ENCODE results near the gene IER3. TPM values are rescaled to one million over a fixed set of nuclear protein-coding genes. Genes with fewer than 3 reads are reported as not detected.

Gene IER3
- total and polyA plus RNA-seq, 2 of the 8 experiments (the other 6 are each of a cell fraction or from before 2014, with no cell fraction given): 11.9 to 26.5 TPM

GRCh38 chr6:30749554-30750378 lies 5.4 kb upstream of the IER3 start:
- CTCF ChIA-PET (ENCODE audit: partially characterized antibody): interaction anchor here (0.7 to 2.3 kb wide), 5 partner anchors 19 to 329 kb away, joined by 3 to 7 read pairs (median 4); partner anchors contain the start of gene DHX16
- no peak overlapping the region for H4K91ac ChIP-seq (replicated peaks; ENCODE audit: insufficient read length, low read length)
- H4K8ac ChIP-seq (ENCODE audit: extremely low read depth, insufficient read depth, low read length): no peak overlapping the region
- no peak overlapping the region; the same call in 1 of the 2 replicates for H2BK15ac ChIP-seq (ENCODE audit: low read length)
- H3K4me3 ChIP-seq (ENCODE audit: extremely low read depth in 1 of 4, insufficient read depth in 2 of 4, low read depth in 3 of 4, low read length in 4 of 4): no peak overlapping the region
- POLR2A ChIA-PET (ENCODE audit: partially characterized antibody): interaction anchor here (0.8 kb wide), 1 partner anchor 28 kb away, joined by 3 read pairs; no protein-coding TSS in a partner anchor
- no peak overlapping the region for H3K14ac ChIP-seq (ENCODE audit: insufficient read length)
- no peak overlapping the region for H2BK5ac ChIP-seq (ENCODE audit: low read depth, low read length)
- H3K9ac ChIP-seq (replicated peaks in 1 of 4; ENCODE audit: extremely low read depth in 1 of 4, low read depth in 3 of 4, low read length in 3 of 4): no peak overlapping the region
- H3K9me3 ChIP-seq (ENCODE audit: insufficient read depth in 2 of 2, low read depth in 1 of 2, low read length in 1 of 2): no peaks in the 10 kb centered on the region
- FAIRE-seq (no peak), DNase-seq (ENCODE audit: low read depth in 1 of 2, low spot score in 2 of 2) (no peak)
- H2BK120ac ChIP-seq (replicated peaks; ENCODE audit: low read depth, low read length): no peak overlapping the region
- H3K4me2 ChIP-seq (ENCODE audit: insufficient read depth in 1 of 2, low read depth in 2 of 2, low read length in 2 of 2): no peak overlapping the region
- H3K27ac ChIP-seq (ENCODE audit: low read depth, low read length): no peak overlapping the region
- H3K23me2 ChIP-seq (ENCODE audit: low read depth, low read length): peaks cover under 1% of the 10 kb centered on the region; the same call in 1 of the 2 replicates
- WGBS, 2 experiments (ENCODE audit: extremely low coverage in 1 of 2, insufficient coverage in 1 of 2, insufficient read length in 1 of 2, insufficient replicate concordance in 2 of 2, low coverage in 1 of 2, low lambda C conversion rate in 2 of 2, missing lambda C conversion rate in 1 of 2): 91% methylated on average over 11 of the region's 12 CpGs; no CpG with 5 or more reads in 1 of the 2 experiments
- H2BK12ac ChIP-seq (ENCODE audit: low read depth, low read length): no peak overlapping the region
- peaks cover 0 to 6% (median 2%) of the 10 kb centered on the region in 4 experiments; a peak in 3 of 7 replicates for H3K4me1 ChIP-seq (replicated peaks in 1 of 4; ENCODE audit: control insufficient read depth in 3 of 4, insufficient read depth in 4 of 4, low read length in 3 of 4)
- no peak overlapping the region for H3K23ac ChIP-seq (ENCODE audit: insufficient read length)
- no peak overlapping the region for H2BK20ac ChIP-seq (ENCODE audit: low read length)
- H3K79me2 ChIP-seq (ENCODE audit: control insufficient read depth in 1 of 2, insufficient read depth in 2 of 2, low read length in 2 of 2): no peaks in the 10 kb centered on the region
- no peak overlapping the region for H3K18ac ChIP-seq (ENCODE audit: extremely low read depth, low read length)
- no peaks in the 10 kb centered on the region; a peak in 1 of 7 replicates for H3K27me3 ChIP-seq (replicated peaks in 1 of 4; ENCODE audit: control insufficient read depth in 3 of 4, extremely low read depth in 1 of 4, insufficient read depth in 3 of 4, low read length in 3 of 4)
- no peak overlapping the region for H4K5ac ChIP-seq (ENCODE audit: insufficient read length, low read depth, low read length)
- H3K4ac ChIP-seq (replicated peaks; ENCODE audit: insufficient read length, low read depth, low read length): no peak overlapping the region
- H2AK5ac ChIP-seq (ENCODE audit: low read depth, low read length): no peak overlapping the region
- H3K56ac ChIP-seq (replicated peaks; ENCODE audit: insufficient read length, low read depth, low read length): no peak overlapping the region
- no peaks in the 10 kb centered on the region for H3K36me3 ChIP-seq (ENCODE audit: control insufficient read depth in 2 of 4, insufficient read depth in 4 of 4, low read length in 3 of 4)
- H2AFZ ChIP-seq (ENCODE audit: low read length): no peak overlapping the region
- H3K79me1 ChIP-seq (ENCODE audit: low read depth, low read length): no peaks in the 10 kb centered on the region
- H4K20me1 ChIP-seq (replicated peaks in 1 of 2; ENCODE audit: control insufficient read depth in 1 of 2, insufficient read depth in 2 of 2, low read length in 2 of 2): no peaks in the 10 kb centered on the region
- TF ChIP-seq CHD1 (IDR thresholded peaks at IDR 0.05; ENCODE audit: low read depth, low read length) (no peak), POLR2AphosphoS5 (IDR thresholded peaks at IDR 0.05; ENCODE audit: low read depth, low read length) (no peak), CBX8 (IDR thresholded peaks at IDR 0.05; ENCODE audit: borderline replicate concordance, low read depth, low read length) (no peak), EZH2 (IDR thresholded peaks at IDR 0.05; ENCODE audit: low read depth, low read length, severe bottlenecking) (no peak), HDAC6 (IDR thresholded peaks at IDR 0.05; ENCODE audit: low read depth, low read length) (no peak), BACH1 (IDR thresholded peaks at IDR 0.05; ENCODE audit: low read length) (no peak)
